Right lobe of liver (tissue), 4 donors: ENCODE measurements around the gene TM9SF4.

Source experiments
- POLR2A ChIP-seq: fragments of 450-650 bp; IDR thresholded peaks from one replicate; pipeline ENCODE4 v1.6.1; 2017; ENCODE audit warnings: antibody characterized with exemption, mild to moderate bottlenecking
- TF ChIP-seq, protein P1 (sequence below), 4 donors: fragments of 200-600 bp in 3 of 4; fragments of 450-650 bp in 1 of 4; IDR thresholded peaks; one replicate each; pipeline versions ENCODE4 v1.5.1 to v1.8.0; 2016 to 2022; ENCODE audit warnings: antibody characterized with exemption in 4 of 4, mild to moderate bottlenecking in 2 of 4
- donor health status: DM: no; HTN: no; CAD: no.
- donor health status: DM: no; HTN: no; CAD: no.
- donor health status: DM: no; HTN: yes; CAD: no.

DNA sequence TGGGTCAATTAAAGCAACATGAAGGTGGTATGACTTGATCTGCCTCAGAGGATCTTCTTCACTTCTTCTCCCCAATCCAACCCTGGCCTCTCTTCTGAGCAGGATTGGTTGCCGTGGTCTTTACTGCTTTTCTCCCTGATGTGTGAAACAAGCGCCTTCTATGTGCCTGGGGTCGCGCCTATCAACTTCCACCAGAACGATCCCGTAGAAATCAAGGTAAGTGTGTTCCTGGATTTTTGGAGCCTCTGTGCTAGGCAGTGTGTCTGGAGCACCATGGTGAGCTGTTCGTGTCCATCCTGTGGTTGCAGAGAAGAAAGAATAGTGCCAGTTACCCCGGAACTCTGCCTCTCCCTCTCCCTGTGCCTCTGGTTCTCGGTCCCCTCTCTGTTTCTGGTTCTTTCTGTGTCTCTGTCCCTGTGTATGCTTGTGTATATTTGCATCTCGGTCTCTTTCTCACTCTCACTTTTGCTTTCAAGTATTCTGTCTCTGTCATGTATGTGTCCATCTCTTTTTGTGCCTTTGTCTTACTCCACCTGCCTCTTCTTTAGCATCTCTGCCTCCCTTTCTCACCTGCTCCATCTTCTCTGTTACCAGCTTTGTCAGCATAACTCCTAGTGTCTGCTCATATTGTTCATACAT, 23.5 kb downstream of the TM9SF4 start:
- TF ChIP-seq, protein P1, sequence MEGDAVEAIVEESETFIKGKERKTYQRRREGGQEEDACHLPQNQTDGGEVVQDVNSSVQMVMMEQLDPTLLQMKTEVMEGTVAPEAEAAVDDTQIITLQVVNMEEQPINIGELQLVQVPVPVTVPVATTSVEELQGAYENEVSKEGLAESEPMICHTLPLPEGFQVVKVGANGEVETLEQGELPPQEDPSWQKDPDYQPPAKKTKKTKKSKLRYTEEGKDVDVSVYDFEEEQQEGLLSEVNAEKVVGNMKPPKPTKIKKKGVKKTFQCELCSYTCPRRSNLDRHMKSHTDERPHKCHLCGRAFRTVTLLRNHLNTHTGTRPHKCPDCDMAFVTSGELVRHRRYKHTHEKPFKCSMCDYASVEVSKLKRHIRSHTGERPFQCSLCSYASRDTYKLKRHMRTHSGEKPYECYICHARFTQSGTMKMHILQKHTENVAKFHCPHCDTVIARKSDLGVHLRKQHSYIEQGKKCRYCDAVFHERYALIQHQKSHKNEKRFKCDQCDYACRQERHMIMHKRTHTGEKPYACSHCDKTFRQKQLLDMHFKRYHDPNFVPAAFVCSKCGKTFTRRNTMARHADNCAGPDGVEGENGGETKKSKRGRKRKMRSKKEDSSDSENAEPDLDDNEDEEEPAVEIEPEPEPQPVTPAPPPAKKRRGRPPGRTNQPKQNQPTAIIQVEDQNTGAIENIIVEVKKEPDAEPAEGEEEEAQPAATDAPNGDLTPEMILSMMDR (IDR thresholded peaks at IDR 0.05): no peak
- no peak for TF ChIP-seq POLR2A
